HepG2 (cell line): ENCODE results near the gene RAB36. TPM values are rescaled to one million over a fixed set of nuclear protein-coding genes. Genes with fewer than 3 reads are reported as not detected.
A peak's percentile ranks its signal among the peaks of the same experiment; 100 is the strongest.

Experiments used
- ATAC-seq: fragments of 200-7000 bp; cut with Tn5 transposase; 3 replicates; pipeline ENCODE4 v1.9.1; 2020; ENCODE audit warnings: mild to moderate bottlenecking, moderate library complexity
- BruUV-seq: library from RNA; stranded (reverse); fragments of 400-500 nt; replicated peaks from 2 replicates; lab custom pipeline; 2021; lab: Mats Ljungman, UMichigan
- CTCF ChIA-PET: fragments of 300-600 bp; formaldehyde crosslinking; extraction: SDS; loops from one replicate; lab custom pipeline; 2021; ENCODE audit warnings: low total read pairs, inconsistent platforms, low intra/inter-chr PET ratio; lab: Yijun Ruan, JAX
- POLR2A ChIA-PET: fragments of 350-600 bp; sonication (Branson Sonifier 250); formaldehyde crosslinking; loops from one replicate; lab custom pipeline; 2020; ENCODE audit warnings: antibody characterized with exemption, inconsistent platforms; lab: Yijun Ruan, JAX
- DNase-seq: peaks from one replicate; pipeline ENCODE4 v3.0.0-alpha.2; 2015; ENCODE audit warnings: low spot score
- FAIRE-seq: peaks from 3 replicates; lab custom pipeline; 2011; peaks lifted over from hg19 to GRCh38; lab: Jason Lieb, UNC
- H2AFZ ChIP-seq: one replicate; pipeline ENCODE4 v1.6.1; 2011; ENCODE audit warnings: low read length, inconsistent platforms
- H3K27ac ChIP-seq: fragments of 300-600 bp; 3 replicates; pipeline ENCODE4 v1.8.0; 2011; ENCODE audit warnings: mixed run types, mild to moderate bottlenecking, mixed read lengths, low read length, inconsistent platforms; ENCODE audit not compliant: insufficient read depth; ENCODE audit errors: extremely low read length
- H3K27me3 ChIP-seq, 2 experiments: fragments of 200-600 bp in 1 of 2; 2 replicates in 1 of 2; 3 replicates in 1 of 2; pipeline versions ENCODE4 v1.6.0 to v1.8.0; 2011; ENCODE audit warnings: low read length in 2 of 2, mild to moderate bottlenecking in 2 of 2, moderate library complexity in 2 of 2, inconsistent platforms in 1 of 2; ENCODE audit not compliant: insufficient read depth in 2 of 2, control insufficient read depth in 1 of 2
- H3K36me3 ChIP-seq, 2 experiments: fragments of 200-600 bp in 1 of 2; replicated peaks in 1 of 2; 2 replicates in 1 of 2; 3 replicates in 1 of 2; pipeline versions ENCODE4 v1.5.1 to v1.8.0; 2011; ENCODE audit warnings: low read length in 2 of 2, inconsistent platforms in 1 of 2; ENCODE audit not compliant: insufficient read depth in 2 of 2, control insufficient read depth in 1 of 2
- H3K4me1 ChIP-seq: 2 replicates; pipeline ENCODE4 v1.5.1; 2012; ENCODE audit warnings: low read length, inconsistent platforms; ENCODE audit not compliant: insufficient read depth
- H3K4me2 ChIP-seq: 2 replicates; pipeline ENCODE4 v1.6.0; 2011; ENCODE audit warnings: low read depth, low read length, inconsistent platforms
- H3K4me3 ChIP-seq, 3 experiments: fragments of 200-600 bp in 1 of 3; sonication (generic), shearing (Covaris generic) in 1 of 3; replicated peaks in 1 of 3; 2 replicates each; pipeline ENCODE4 v1.5.1; 2011 to 2016; ENCODE audit warnings: low read length in 3 of 3, inconsistent platforms in 2 of 3, low read depth in 2 of 3, mild to moderate bottlenecking in 2 of 3, control low read depth in 1 of 3, mixed read lengths in 1 of 3; ENCODE audit not compliant: insufficient read depth in 1 of 3
- H3K79me2 ChIP-seq: one replicate; pipeline ENCODE4 v1.6.1; 2011; ENCODE audit warnings: low read length, inconsistent platforms; ENCODE audit not compliant: insufficient read depth
- H3K9ac ChIP-seq: 2 replicates; pipeline ENCODE4 v1.6.0; 2011; ENCODE audit warnings: mild to moderate bottlenecking, low read depth, low read length, inconsistent platforms; ENCODE audit not compliant: insufficient read depth
- H3K9me3 ChIP-seq: 2 replicates; pipeline ENCODE4 v1.5.1; 2012; ENCODE audit warnings: mild to moderate bottlenecking, low read length
- H4K20me1 ChIP-seq: 2 replicates; pipeline ENCODE4 v1.6.0; 2011; ENCODE audit warnings: inconsistent platforms, mild to moderate bottlenecking, low read length, moderate library complexity; ENCODE audit not compliant: insufficient read depth
- ATF1 ChIP-seq: IDR thresholded peaks from 2 replicates; pipeline ENCODE4 v1.6.1; 2016; ENCODE audit warnings: mild to moderate bottlenecking, control low read depth
- CSRNP2 ChIP-seq: sonication (generic); formaldehyde crosslinking; conservative IDR thresholded peaks from 2 replicates; pipeline ENCODE4 v1.8.0; 2022; ENCODE audit warnings: low read depth, missing genetic modification reagents
- KLF13 ChIP-seq: sonication (generic); formaldehyde crosslinking; IDR thresholded peaks from 2 replicates; pipeline ENCODE4 v1.4.0; 2020; ENCODE audit warnings: mild to moderate bottlenecking, missing genetic modification reagents
- MAFK ChIP-seq, 2 experiments: IDR thresholded peaks in 1 of 2; conservative IDR thresholded peaks in 1 of 2; 2 replicates each; pipeline ENCODE4 v1.6.1; 2011; ENCODE audit warnings: improper control_type of control experiment in 2 of 2, low read length in 2 of 2
- MYC ChIP-seq: sonication (generic); formaldehyde crosslinking; IDR thresholded peaks from 2 replicates; pipeline ENCODE4 v1.9.0; 2021; ENCODE audit warnings: missing genetic modification reagents, borderline replicate concordance
- PBX2 ChIP-seq: IDR thresholded peaks from 2 replicates; pipeline ENCODE4 v1.6.1; 2016; ENCODE audit warnings: control low read depth
- SP140L ChIP-seq: sonication (generic); formaldehyde crosslinking; IDR thresholded peaks from 2 replicates; pipeline ENCODE4 v1.4.0; 2020; ENCODE audit warnings: missing genetic modification reagents, borderline replicate concordance
- ZBTB3 ChIP-seq: sonication (generic); formaldehyde crosslinking; IDR thresholded peaks from 2 replicates; pipeline ENCODE4 v1.4.0; 2020; ENCODE audit warnings: low read depth, mild to moderate bottlenecking, moderate library complexity, missing genetic modification reagents, borderline replicate concordance
- ZNF124 ChIP-seq: sonication (generic); formaldehyde crosslinking; IDR thresholded peaks from 2 replicates; pipeline ENCODE4 v1.4.0; 2020; ENCODE audit warnings: missing genetic modification reagents
- ZNF598 ChIP-seq: sonication (generic); formaldehyde crosslinking; IDR thresholded peaks from 2 replicates; pipeline ENCODE4 v1.5.1; 2020; ENCODE audit warnings: mild to moderate bottlenecking, missing genetic modification reagents, borderline replicate concordance
- ZNF652 ChIP-seq: IDR thresholded peaks from 2 replicates; pipeline ENCODE4 v1.6.1; 2016; ENCODE audit warnings: low read depth, borderline replicate concordance
- WGBS: methylation state at CpG from one replicate; pipeline ENCODE4 v1.1.6; 2017; ENCODE audit warnings: low lambda C conversion rate; 5-methylcytosine and 5-hydroxymethylcytosine counted together
- in situ Hi-C: cut with HindIII; loops from 2 replicates; pipeline ENCODE4 v1.10.0; 2017; ENCODE audit warnings: low pct_unique_long_range_greater_than_20kb; ENCODE audit not compliant: extremely low pct_ligation_motif_present
- intact Hi-C: fragments of 100-400 bp; cut with micrococcal nuclease; formaldehyde crosslinking; loops from one replicate; pipeline ENCODE4 v1.10.0; 2022; ENCODE audit not compliant: unreplicated experiment
- polyA plus RNA-seq, 8 experiments: library from polyadenylated mRNA; depleted of rRNA in 3 of 8; stranded (reverse) in 7 of 8; unstranded in 1 of 8; fragments of >200 nt; fragmentation: Illumina TruSeq in 4 of 8; extraction: Trizol in 4 of 8; gene quantifications; 2 replicates each; pipeline versions ENCODE4 v1.2.1 to v1.2.3, GENCODE V29; 2011 to 2016; ENCODE audit warnings: low read depth in 4 of 8, missing spikeins in 1 of 8, mixed read lengths in 1 of 8; ENCODE audit not compliant: insufficient read depth in 1 of 8
- total RNA-seq, 5 experiments: library from RNA; depleted of rRNA; stranded (reverse); fragments of >200 nt; fragmentation: Illumina TruSeq; extraction: Trizol; gene quantifications; 2 replicates each; pipeline ENCODE4 v1.2.3, GENCODE V29; 2016; ENCODE audit warnings: low read depth in 1 of 5
- TF ChIP-seq, protein P1 (sequence below): sonication (generic); formaldehyde crosslinking; IDR thresholded peaks from 2 replicates; pipeline ENCODE4 v1.4.0; 2020; ENCODE audit warnings: missing genetic modification reagents, mild to moderate bottlenecking, borderline replicate concordance
- TF ChIP-seq, protein P2 (sequence below): sonication (generic); formaldehyde crosslinking; IDR thresholded peaks from 2 replicates; pipeline ENCODE4 v1.5.0; 2020; ENCODE audit warnings: mild to moderate bottlenecking, missing genetic modification reagents, moderate library complexity
- TF ChIP-seq, protein P3 (sequence below): IDR thresholded peaks from 2 replicates; pipeline ENCODE4 v1.6.1; 2016; ENCODE audit warnings: low read depth, control low read depth

RAB36 gene
- total and polyA plus RNA-seq, 2 of the 13 experiments (the other 11 are each of a cell fraction or from before 2014, with no cell fraction given), result 0.24 to 0.86 TPM

DNA sequence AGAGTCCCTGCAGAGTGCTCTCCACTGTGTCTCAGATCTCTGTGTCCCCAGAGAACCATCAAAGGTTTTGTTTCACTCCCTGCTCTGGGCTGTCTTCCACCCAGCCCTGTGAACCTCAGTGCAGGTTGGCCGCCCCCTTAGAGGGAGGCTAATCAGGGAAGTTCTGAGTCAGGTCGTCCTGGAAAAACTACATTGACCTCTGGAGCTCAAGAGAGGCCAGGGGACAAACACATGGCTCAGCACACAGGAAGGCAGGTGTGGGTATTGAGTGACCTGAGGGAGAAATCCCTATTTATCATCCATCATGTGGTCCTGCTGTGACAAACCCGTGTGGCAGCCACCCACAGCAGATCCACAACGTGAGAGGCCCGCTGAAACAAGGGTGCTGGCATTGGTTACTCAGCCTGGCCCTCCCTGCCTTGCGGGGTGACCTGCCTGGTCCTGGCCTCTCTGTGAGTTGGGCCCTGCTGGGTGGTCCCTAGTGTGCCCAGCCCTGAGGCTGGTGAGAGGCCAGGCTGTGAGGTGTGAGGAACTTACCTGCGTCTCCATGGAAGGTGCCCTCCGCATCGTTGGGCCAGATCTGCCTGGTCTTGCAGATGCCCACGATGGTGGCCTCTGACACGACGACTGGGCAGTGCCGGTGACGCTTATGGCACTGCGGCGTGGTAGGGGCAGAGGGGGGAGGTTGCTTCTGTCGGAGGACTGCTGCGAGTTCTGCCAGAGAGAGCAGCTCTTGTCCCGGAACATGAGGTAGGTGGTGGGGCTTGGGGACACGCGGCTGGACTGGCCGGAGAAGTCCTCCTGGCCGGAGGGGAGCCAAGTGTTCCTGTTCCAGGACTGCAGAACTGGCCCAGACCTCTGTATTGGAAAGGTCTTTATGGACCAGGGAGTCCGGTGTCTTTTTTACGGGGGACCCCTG is 34.4 kb downstream of the RAB36 start:
- peak overlapping the region; percentile 61 to 83 (median 73) for H3K4me3 ChIP-seq
- ChIA-PET CTCF (interaction anchor here (3.0 to 5.9 kb wide), 2 partner anchors 103 to 111 kb away, joined by 45 to 73 read pairs; no protein-coding TSS in a partner anchor), POLR2A (interaction anchor here (0.6 to 4.1 kb wide), 2 partner anchors 102 to 1376 kb away, joined by 4 to 18 read pairs; no protein-coding TSS in a partner anchor)
- H3K4me1 ChIP-seq, result peaks cover 68% of the 10 kb centered on the region
- intact Hi-C loops (loop anchor here (2.0 kb wide), 3 partner anchors 37 to 71 kb away; no protein-coding TSS in a partner anchor), in situ Hi-C loops (loop anchor here (5.0 kb wide), 2 partner anchors 38 to 103 kb away; no protein-coding TSS in a partner anchor)
- peaks cover 34% of the 10 kb centered on the region for H4K20me1 ChIP-seq
- DNase-seq (no peak), FAIRE-seq (peak; percentile 72), ATAC-seq (peak; percentile 43)
- no peaks in the 10 kb centered on the region; a peak in 1 of 5 replicates for H3K27me3 ChIP-seq
- peak overlapping the region; percentile 94 for H3K4me2 ChIP-seq
- peak overlapping the region; percentile 60 for H3K27ac ChIP-seq
- H2AFZ ChIP-seq, result peak overlapping the region; percentile 44
- H3K9me3 ChIP-seq, result no peaks in the 10 kb centered on the region
- 0% methylated on average over 9 of the region's 25 CpGs for WGBS
- peak overlapping the region; percentile 65 for H3K9ac ChIP-seq
- peaks cover 39% of the 10 kb centered on the region for H3K79me2 ChIP-seq
- H3K36me3 ChIP-seq, result no peaks in the 10 kb centered on the region; a peak in 1 of 5 replicates
- TSS peak; percentile 64 for BruUV-seq
- TF ChIP-seq, protein P1, sequence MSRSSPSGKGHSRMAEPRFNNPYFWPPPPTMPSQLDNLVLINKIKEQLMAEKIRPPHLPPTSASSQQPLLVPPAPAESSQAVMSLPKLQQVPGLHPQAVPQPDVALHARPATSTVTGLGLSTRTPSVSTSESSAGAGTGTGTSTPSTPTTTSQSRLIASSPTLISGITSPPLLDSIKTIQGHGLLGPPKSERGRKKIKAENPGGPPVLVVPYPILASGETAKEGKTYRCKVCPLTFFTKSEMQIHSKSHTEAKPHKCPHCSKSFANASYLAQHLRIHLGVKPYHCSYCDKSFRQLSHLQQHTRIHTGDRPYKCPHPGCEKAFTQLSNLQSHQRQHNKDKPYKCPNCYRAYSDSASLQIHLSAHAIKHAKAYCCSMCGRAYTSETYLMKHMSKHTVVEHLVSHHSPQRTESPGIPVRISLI (CRISPR knock-in tag), result peak; percentile 20; the same call in 1 of the 2 replicates
- TF ChIP-seq, protein P2, sequence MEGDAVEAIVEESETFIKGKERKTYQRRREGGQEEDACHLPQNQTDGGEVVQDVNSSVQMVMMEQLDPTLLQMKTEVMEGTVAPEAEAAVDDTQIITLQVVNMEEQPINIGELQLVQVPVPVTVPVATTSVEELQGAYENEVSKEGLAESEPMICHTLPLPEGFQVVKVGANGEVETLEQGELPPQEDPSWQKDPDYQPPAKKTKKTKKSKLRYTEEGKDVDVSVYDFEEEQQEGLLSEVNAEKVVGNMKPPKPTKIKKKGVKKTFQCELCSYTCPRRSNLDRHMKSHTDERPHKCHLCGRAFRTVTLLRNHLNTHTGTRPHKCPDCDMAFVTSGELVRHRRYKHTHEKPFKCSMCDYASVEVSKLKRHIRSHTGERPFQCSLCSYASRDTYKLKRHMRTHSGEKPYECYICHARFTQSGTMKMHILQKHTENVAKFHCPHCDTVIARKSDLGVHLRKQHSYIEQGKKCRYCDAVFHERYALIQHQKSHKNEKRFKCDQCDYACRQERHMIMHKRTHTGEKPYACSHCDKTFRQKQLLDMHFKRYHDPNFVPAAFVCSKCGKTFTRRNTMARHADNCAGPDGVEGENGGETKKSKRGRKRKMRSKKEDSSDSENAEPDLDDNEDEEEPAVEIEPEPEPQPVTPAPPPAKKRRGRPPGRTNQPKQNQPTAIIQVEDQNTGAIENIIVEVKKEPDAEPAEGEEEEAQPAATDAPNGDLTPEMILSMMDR (CRISPR knock-in tag), result no peak
- TF ChIP-seq CSRNP2 (no peak), PBX2 (CRISPR knock-in tag) (no peak), ZNF598 (CRISPR knock-in tag) (peak; percentile 79; the same call in 1 of the 2 replicates), SP140L (no peak), ATF1 (CRISPR knock-in tag) (no peak), ZNF124 (CRISPR knock-in tag) (no peak), KLF13 (CRISPR knock-in tag) (0 out of 2 replicates have a peak, but pooled peaks have one; percentile 42), ZBTB3 (CRISPR knock-in tag) (no peak), ZNF652 (CRISPR knock-in tag) (no peak), MYC (CRISPR knock-in tag) (peak; percentile 52; the same call in 1 of the 2 replicates), MAFK (conservative IDR thresholded peaks at IDR 0.05 in 1 of 2, IDR thresholded peaks at IDR 0.05 in 1 of 2; ENCODE audit: low read length in 2 of 2) (no peak)
- TF ChIP-seq, protein P3, sequence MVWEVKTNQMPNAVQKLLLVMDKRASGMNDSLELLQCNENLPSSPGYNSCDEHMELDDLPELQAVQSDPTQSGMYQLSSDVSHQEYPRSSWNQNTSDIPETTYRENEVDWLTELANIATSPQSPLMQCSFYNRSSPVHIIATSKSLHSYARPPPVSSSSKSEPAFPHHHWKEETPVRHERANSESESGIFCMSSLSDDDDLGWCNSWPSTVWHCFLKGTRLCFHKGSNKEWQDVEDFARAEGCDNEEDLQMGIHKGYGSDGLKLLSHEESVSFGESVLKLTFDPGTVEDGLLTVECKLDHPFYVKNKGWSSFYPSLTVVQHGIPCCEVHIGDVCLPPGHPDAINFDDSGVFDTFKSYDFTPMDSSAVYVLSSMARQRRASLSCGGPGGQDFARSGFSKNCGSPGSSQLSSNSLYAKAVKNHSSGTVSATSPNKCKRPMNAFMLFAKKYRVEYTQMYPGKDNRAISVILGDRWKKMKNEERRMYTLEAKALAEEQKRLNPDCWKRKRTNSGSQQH (CRISPR knock-in tag), result 0 out of 2 replicates have a peak, but pooled peaks have one; percentile 13
